GM19043 (cell line): ENCODE measurements around the gene RAVER1.
"Not testable (repeated sequence)": the region's sequence is repeated elsewhere in the genome, so short reads cannot be mapped to it uniquely, and the experiment has no call there.

Experiments used
- ATAC-seq: cut with Tn5 transposase; IDR thresholded peaks from one replicate; pipeline ENCODE4 v1.9.1; 2021; ENCODE audit warnings: low read depth; ENCODE audit not compliant: unreplicated experiment

Gene RAVER1

GRCh38 chr19:10292789-10293636 lies 40.3 kb downstream of the RAVER1 start:
- ATAC-seq = no peak

- peak; percentile 40 for ATAC-seq
Measured at GRCh38 chr19:10292206-10292788, 41.0 kb downstream of the RAVER1 start.

DNA sequence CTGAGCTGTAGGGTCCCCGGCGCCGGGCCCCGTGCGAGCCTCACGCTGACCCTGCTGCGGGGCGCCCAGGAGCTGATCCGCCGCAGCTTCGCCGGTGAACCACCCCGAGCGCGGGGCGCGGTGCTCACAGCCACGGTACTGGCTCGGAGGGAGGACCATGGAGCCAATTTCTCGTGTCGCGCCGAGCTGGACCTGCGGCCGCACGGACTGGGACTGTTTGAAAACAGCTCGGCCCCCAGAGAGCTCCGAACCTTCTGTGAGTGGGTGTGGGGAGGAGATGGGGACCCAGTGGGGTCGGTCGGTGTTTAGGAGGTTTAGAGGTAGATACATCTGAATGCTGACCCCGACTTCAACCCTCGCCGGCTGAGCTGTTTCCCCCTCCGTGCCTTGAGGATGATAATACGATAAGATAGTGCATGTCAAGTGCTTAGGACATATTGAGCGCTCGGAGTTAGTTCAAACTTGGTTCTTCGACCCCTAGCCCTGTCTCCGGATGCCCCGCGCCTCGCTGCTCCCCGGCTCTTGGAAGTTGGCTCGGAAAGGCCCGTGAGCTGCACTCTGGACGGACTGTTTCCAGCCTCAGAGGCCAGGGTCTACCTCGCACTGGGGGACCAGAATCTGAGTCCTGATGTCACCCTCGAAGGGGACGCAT lies 41.6 kb downstream of the RAVER1 start:
- no peak for ATAC-seq

- no peak for ATAC-seq
Measured at GRCh38 chr19:10290876-10291553, 42.3 kb downstream of the RAVER1 start.

- no peak for ATAC-seq
Measured at GRCh38 chr19:10290357-10290875, 42.9 kb downstream of the RAVER1 start.

GRCh38 chr19:10289836-10290356 lies 43.4 kb downstream of the RAVER1 start, which contains the start of gene ICAM5:
Gene ICAM5, plus strand, starts transcription at chr19:10289952. Its CDS starts 92 bp downstream, at chr19:10290044.
- no peak for ATAC-seq

GRCh38 chr19:10289167-10289835 lies 44.0 kb downstream of the RAVER1 start:
- ATAC-seq = no peak

GRCh38 chr19:10288662-10289166 lies 44.6 kb downstream of the RAVER1 start:
- ATAC-seq = no peak

GRCh38 chr19:10286803-10287737 lies 46.3 kb downstream of the RAVER1 start, which contains the start of gene ICAM4:
Gene ICAM4, plus strand, starts transcription at chr19:10286955. Its CDS starts 58 bp downstream, at chr19:10287013.
- ATAC-seq = no peak

DNA sequence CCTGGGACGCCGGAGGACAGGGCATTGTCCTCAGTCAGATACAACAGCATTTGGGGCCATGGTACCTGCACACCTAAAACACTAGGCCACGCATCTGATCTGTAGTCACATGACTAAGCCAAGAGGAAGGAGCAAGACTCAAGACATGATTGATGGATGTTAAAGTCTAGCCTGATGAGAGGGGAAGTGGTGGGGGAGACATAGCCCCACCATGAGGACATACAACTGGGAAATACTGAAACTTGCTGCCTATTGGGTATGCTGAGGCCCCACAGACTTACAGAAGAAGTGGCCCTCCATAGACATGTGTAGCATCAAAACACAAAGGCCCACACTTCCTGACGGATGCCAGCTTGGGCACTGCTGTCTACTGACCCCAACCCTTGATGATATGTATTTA lies 47.9 kb downstream of the RAVER1 start:
- no peak for ATAC-seq

GRCh38 chr19:10284960-10285278 lies 48.4 kb downstream of the RAVER1 start:
- no peak for ATAC-seq

- no peak for ATAC-seq
Measured at GRCh38 chr19:10284065-10284959, 49.0 kb downstream of the RAVER1 start.

DNA sequence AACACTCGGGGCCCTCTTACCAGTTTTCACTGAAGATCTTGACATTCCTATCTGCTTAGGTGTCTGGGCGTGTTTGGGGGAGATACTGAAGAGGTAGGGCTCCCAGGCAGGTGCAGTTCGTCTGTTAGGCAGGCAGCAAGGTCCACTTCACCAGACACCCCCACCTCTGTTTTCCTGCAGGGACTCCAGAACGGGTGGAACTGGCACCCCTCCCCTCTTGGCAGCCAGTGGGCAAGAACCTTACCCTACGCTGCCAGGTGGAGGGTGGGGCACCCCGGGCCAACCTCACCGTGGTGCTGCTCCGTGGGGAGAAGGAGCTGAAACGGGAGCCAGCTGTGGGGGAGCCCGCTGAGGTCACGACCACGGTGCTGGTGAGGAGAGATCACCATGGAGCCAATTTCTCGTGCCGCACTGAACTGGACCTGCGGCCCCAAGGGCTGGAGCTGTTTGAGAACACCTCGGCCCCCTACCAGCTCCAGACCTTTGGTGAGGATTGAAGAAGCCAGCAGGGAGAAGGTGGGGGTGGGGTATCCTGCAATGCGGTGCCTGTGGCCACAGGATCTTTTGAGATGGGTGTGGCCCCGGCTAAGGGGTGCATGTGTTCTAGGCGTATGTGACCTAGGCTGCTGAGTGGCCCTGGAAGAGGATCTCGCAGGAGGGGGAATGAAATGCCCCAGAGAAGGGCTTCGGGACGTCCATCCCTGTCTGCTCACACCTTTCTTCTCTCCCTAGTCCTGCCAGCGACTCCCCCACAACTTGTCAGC lies 49.8 kb downstream of the RAVER1 start:
- no peak for ATAC-seq

DNA sequence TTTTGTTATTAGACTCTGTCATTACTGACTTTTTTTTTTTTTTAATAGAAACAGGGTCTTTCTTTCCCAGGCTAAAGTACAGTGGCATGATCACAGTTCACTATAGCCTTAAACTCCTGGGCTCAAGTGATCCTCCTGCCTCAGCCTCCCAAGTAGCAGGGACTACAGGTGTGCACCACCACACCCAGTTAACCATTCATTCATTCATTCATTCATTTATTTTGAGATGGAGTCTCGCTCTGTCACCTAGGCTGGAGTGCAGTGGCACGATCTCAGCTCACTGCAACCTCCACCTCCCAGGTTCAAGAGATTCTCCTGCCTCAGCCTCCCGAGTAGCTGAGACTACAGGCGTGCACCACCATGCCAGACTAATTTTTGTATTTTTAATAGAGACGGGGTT lies 51.3 kb downstream of the RAVER1 start:
- not testable (repeated sequence) for ATAC-seq

- no peak for ATAC-seq
Measured at GRCh38 chr19:10279737-10280442, 53.4 kb downstream of the RAVER1 start.

- ATAC-seq = no peak
Measured at GRCh38 chr19:10278935-10279334, 54.4 kb downstream of the RAVER1 start.
